WERI-Rb-1 (cell line): ENCODE measurements around the gene SCARF2.
"Not testable (repeated sequence)": the region's sequence is repeated elsewhere in the genome, so short reads cannot be mapped to it uniquely, and the experiment has no call there.

Source experiments
- DNase-seq: peaks from one replicate; pipeline ENCODE4 v3.0.0-alpha.2; 2020
- H3K27ac ChIP-seq: fragments of 250-450 bp; sonication (Bioruptor Pico); 2 replicates; pipeline ENCODE4 v1.5.1; 2020; ENCODE audit warnings: mild to moderate bottlenecking, moderate library complexity
- H3K27me3 ChIP-seq: fragments of 250-450 bp; sonication (Bioruptor Pico); 2 replicates; pipeline ENCODE4 v1.5.1; 2021; ENCODE audit warnings: mild to moderate bottlenecking, low read depth, moderate library complexity; ENCODE audit not compliant: insufficient read depth, severe bottlenecking
- H3K36me3 ChIP-seq: fragments of 250-450 bp; sonication (Bioruptor Pico); 2 replicates; pipeline ENCODE4 v1.5.1; 2020; ENCODE audit warnings: mild to moderate bottlenecking, moderate library complexity
- H3K4me3 ChIP-seq: 2 replicates; pipeline ENCODE4 v1.5.1; 2011; ENCODE audit warnings: low read depth, mild to moderate bottlenecking, control low read depth, low read length
- H3K9me3 ChIP-seq: fragments of 250-450 bp; sonication (Bioruptor Pico); 2 replicates; pipeline ENCODE4 v1.5.1; 2021; ENCODE audit warnings: mild to moderate bottlenecking, moderate library complexity; ENCODE audit not compliant: severe bottlenecking
- TF ChIP-seq, protein P1 (sequence below): IDR thresholded peaks from 2 replicates; pipeline ENCODE4 v1.5.1; 2011; ENCODE audit warnings: low read depth, mild to moderate bottlenecking, control low read depth, inconsistent platforms, low read length

SCARF2 gene

DNA sequence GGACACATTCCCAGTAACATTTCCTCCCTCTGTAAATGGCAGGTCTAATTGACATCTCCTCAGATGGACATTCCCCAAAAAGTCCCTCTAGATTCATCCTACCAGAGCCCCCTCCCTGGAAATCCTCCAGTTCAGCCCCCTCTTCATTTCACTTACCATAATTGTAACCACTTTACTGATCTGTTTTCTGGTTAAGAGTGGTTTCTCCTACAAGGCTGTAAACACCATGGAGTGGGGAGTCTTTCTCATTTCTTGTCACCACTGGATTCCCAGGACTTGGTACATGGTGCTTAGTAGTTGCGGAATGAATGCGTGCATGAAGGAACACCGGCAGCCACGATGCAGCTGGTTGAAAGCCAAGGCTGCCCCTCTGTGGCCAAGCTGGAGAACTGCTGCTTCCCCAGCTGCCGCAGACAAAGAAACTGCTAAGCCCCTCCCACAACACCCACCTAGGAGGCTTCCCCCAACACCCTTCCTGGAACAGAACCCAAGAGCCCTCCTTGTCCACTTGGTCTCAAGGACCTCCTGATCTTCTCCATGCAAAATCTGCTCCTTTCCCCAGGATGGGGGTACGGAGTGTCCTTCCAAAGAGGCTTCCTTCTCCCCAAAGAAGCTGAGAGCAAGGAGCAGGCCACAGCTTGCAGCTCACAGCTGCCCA, 18.6 kb upstream of the SCARF2 start:
- H3K27ac ChIP-seq = peak overlapping the region; percentile 84

DNA sequence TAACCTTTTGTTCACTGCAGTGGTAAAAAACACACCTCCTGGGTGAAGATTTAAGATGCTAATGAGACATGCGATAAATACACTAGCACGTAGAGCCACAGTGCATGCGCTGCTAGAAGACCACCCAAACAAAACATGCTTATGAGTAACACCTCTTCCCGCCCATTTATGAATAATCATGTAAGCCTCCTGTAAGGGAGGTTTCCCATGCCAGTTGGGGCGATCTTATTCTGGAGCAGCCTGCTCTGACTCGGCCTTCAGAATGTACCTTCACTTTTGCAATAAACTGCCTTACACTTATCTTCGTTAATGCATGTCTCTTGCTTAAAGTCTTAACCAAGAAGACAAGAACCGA, 18.1 kb upstream of the SCARF2 start:
- Histone ChIP-seq H3K27ac (no peak overlapping the region), H3K36me3 (peaks cover 56% of the 10 kb centered on the region), H3K27me3 (no peaks in the 10 kb centered on the region), H3K4me3 (no peak overlapping the region), H3K9me3 (no peaks in the 10 kb centered on the region)
- DNase-seq = no peak
- TF ChIP-seq, protein P1, sequence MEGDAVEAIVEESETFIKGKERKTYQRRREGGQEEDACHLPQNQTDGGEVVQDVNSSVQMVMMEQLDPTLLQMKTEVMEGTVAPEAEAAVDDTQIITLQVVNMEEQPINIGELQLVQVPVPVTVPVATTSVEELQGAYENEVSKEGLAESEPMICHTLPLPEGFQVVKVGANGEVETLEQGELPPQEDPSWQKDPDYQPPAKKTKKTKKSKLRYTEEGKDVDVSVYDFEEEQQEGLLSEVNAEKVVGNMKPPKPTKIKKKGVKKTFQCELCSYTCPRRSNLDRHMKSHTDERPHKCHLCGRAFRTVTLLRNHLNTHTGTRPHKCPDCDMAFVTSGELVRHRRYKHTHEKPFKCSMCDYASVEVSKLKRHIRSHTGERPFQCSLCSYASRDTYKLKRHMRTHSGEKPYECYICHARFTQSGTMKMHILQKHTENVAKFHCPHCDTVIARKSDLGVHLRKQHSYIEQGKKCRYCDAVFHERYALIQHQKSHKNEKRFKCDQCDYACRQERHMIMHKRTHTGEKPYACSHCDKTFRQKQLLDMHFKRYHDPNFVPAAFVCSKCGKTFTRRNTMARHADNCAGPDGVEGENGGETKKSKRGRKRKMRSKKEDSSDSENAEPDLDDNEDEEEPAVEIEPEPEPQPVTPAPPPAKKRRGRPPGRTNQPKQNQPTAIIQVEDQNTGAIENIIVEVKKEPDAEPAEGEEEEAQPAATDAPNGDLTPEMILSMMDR = no peak

More for the DNA sequence above, 18.6 kb upstream of the SCARF2 start:
- peak; percentile 85 for DNase-seq
- Histone ChIP-seq H3K36me3 (peaks cover 61% of the 10 kb centered on the region), H3K4me3 (no peak overlapping the region), H3K27me3 (no peaks in the 10 kb centered on the region), H3K9me3 (no peaks in the 10 kb centered on the region)
- TF ChIP-seq, protein P1 = peak; percentile 96

DNA sequence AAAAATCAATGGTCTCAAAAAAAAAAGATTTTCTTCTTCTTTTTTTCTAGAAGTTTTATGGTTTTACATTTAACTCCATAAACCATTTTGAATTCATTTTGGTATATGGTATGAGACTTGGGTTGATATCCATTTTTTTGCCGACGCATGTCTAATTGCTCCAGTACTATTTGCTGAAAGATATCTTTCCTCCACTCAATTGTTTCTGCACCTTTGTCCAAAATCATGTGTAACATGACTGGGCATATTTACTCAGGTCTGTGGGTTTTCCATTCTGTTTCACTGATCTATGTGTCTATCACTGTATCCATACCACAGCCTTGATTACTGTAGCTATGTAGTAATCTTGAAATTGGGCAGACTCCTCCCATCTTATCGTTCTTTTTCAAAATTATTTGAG, 15.6 kb upstream of the SCARF2 start:
- Histone ChIP-seq H3K27ac (no peak overlapping the region), H3K27me3 (no peaks in the 10 kb centered on the region), H3K36me3 (peaks cover 40% of the 10 kb centered on the region), H3K4me3 (no peak overlapping the region), H3K9me3 (no peaks in the 10 kb centered on the region)
- TF ChIP-seq, protein P1 = no peak
- no peak for DNase-seq

DNA sequence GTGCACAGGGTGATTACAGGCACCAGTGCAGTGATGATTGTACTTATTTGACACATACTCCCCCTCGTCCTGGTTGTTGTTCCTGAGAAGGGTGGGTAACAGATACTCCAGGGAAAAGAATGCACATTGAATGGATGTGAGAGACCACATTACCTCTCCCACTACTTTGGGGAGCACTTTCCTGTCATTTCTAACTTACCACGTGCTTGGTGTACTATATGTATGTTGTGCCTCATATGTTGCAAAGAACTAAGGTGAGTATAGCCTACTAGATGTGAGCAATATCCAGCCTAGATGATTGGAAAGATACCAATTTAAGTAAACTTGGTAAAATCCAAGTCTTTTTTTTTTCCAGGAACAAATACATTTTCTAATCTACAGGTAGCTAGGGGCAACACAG, 14.3 kb upstream of the SCARF2 start:
- DNase-seq = no peak
- Histone ChIP-seq H3K36me3 (peaks cover 32% of the 10 kb centered on the region), H3K27me3 (no peaks in the 10 kb centered on the region), H3K27ac (no peak overlapping the region), H3K4me3 (no peak overlapping the region), H3K9me3 (no peaks in the 10 kb centered on the region)
- TF ChIP-seq, protein P1 = no peak

DNA sequence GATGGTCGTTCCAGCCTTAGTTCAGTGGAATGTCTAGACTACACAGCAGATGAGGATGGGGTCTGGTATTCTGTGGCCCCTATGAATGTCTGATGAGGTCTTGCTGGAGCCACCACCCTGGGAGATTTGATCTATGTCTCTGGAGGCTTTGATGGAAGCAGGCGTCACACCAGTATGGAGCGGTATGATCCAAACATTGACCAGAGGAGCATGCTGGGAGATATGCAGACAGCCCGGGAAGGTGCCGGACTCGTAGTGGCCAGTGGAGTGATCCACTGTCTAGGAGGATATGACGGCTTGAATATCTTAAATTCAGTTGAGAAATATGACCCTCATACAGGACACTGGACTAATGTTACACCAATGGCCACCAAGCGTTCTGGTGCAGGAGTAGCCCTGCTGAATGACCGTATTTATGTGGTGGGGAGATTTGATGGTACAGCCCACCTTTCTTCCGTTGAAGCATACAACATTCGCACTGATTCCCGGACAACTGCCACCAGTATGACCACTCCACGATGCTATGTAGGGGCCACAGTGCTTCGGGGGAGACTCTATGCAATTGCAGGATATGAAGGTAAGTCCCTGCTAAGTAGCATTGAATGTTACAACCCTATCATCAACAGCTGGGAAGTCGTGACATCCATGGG, 13.6 kb upstream of the SCARF2 start:
- not testable (repeated sequence) for H3K27ac ChIP-seq, H3K4me3 ChIP-seq, H3K27me3 ChIP-seq, H3K9me3 ChIP-seq, DNase-seq
- H3K36me3 ChIP-seq = peaks cover 29% of the 10 kb centered on the region

DNA sequence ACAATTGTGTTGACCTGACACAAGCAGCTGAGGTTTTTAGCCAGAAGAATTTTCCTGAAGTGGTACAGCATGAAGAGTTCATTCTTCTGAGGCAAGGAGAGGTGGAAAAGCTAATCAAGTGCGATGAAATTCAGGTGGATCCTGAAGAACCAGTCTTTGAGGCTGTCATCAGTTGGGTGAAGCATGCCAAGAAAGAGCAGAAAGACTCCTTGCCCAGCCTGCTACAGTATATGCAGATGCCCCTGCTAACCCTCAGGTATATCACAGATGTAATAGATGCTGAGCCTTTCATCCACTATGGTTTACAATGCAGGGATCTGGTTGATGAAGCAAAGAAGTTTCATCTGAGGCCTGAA, 12.9 kb upstream of the SCARF2 start:
- Histone ChIP-seq H3K27me3 (no peaks in the 10 kb centered on the region), H3K4me3 (no peak overlapping the region), H3K36me3 (peaks cover 28% of the 10 kb centered on the region), H3K27ac (no peak overlapping the region), H3K9me3 (no peaks in the 10 kb centered on the region)
- TF ChIP-seq, protein P1 = no peak
- DNase-seq = no peak
